Fibroblast of skin of left biceps (primary cell): ENCODE measurements around the gene IPPK.

ENCODE experiments used
- DNase-seq, 2 experiments: peaks; one replicate each; pipeline ENCODE4 v3.0.0-alpha.2; 2013; ENCODE audit warnings: low read depth in 2 of 2

Gene IPPK

GRCh38 chr9:92696619-92697018 lies 26.7 kb upstream of the IPPK start:
- DNase-seq = no peak

- no peak for DNase-seq
Measured at GRCh38 chr9:92686954-92687353, 17.0 kb upstream of the IPPK start.

GRCh38 chr9:92685022-92685421 lies 15.1 kb upstream of the IPPK start:
- DNase-seq = no peak

- no peak for DNase-seq
Measured at GRCh38 chr9:92682269-92682668, 12.3 kb upstream of the IPPK start.

GRCh38 chr9:92680166-92681119 lies 10.5 kb upstream of the IPPK start:
- DNase-seq = no peak

GRCh38 chr9:92679413-92680165 lies 9.7 kb upstream of the IPPK start:
- no peak for DNase-seq

GRCh38 chr9:92671323-92671722 lies 1.4 kb upstream of the IPPK start:
- DNase-seq = peak; percentile 63 to 66

GRCh38 chr9:92669527-92669889 lies 423 bp downstream of the IPPK start:
- DNase-seq = no peak

- no peak for DNase-seq
Measured at GRCh38 chr9:92668746-92669526, 995 bp downstream of the IPPK start.

GRCh38 chr9:92666912-92667532 lies 2.9 kb downstream of the IPPK start:
- DNase-seq = no peak

GRCh38 chr9:92666236-92666635 lies 3.7 kb downstream of the IPPK start:
- DNase-seq = no peak

GRCh38 chr9:92665836-92666235 lies 4.1 kb downstream of the IPPK start:
- DNase-seq = no peak

GRCh38 chr9:92664394-92665152 lies 5.4 kb downstream of the IPPK start:
- no peak for DNase-seq

- no peak for DNase-seq
Measured at GRCh38 chr9:92663951-92664350, 6.0 kb downstream of the IPPK start.

GRCh38 chr9:92663126-92663525 lies 6.8 kb downstream of the IPPK start:
- DNase-seq = no peak

- DNase-seq = no peak
Measured at GRCh38 chr9:92661743-92662142, 8.2 kb downstream of the IPPK start.

- DNase-seq = no peak
Measured at GRCh38 chr9:92661127-92661526, 8.8 kb downstream of the IPPK start.

GRCh38 chr9:92660266-92660665 lies 9.7 kb downstream of the IPPK start:
- no peak for DNase-seq

- no peak for DNase-seq
Measured at GRCh38 chr9:92659601-92660000, 10.3 kb downstream of the IPPK start.

- no peak for DNase-seq
Measured at GRCh38 chr9:92658611-92659010, 11.3 kb downstream of the IPPK start.

- DNase-seq = no peak
Measured at GRCh38 chr9:92658176-92658575, 11.8 kb downstream of the IPPK start.
